WERI-Rb-1 (cell line): ENCODE measurements around the gene NSUN6.

Experiments used
- DNase-seq: peaks from one replicate; pipeline ENCODE4 v3.0.0-alpha.2; 2020
- H3K27ac ChIP-seq: fragments of 250-450 bp; sonication (Bioruptor Pico); 2 replicates; pipeline ENCODE4 v1.5.1; 2020; ENCODE audit warnings: mild to moderate bottlenecking, moderate library complexity
- H3K27me3 ChIP-seq: fragments of 250-450 bp; sonication (Bioruptor Pico); 2 replicates; pipeline ENCODE4 v1.5.1; 2021; ENCODE audit warnings: mild to moderate bottlenecking, low read depth, moderate library complexity; ENCODE audit not compliant: insufficient read depth, severe bottlenecking
- H3K36me3 ChIP-seq: fragments of 250-450 bp; sonication (Bioruptor Pico); 2 replicates; pipeline ENCODE4 v1.5.1; 2020; ENCODE audit warnings: mild to moderate bottlenecking, moderate library complexity
- H3K4me3 ChIP-seq: 2 replicates; pipeline ENCODE4 v1.5.1; 2011; ENCODE audit warnings: low read depth, mild to moderate bottlenecking, control low read depth, low read length
- H3K9me3 ChIP-seq: fragments of 250-450 bp; sonication (Bioruptor Pico); 2 replicates; pipeline ENCODE4 v1.5.1; 2021; ENCODE audit warnings: mild to moderate bottlenecking, moderate library complexity; ENCODE audit not compliant: severe bottlenecking
- TF ChIP-seq, protein P1 (sequence below): IDR thresholded peaks from 2 replicates; pipeline ENCODE4 v1.5.1; 2011; ENCODE audit warnings: low read depth, mild to moderate bottlenecking, control low read depth, inconsistent platforms, low read length

Gene NSUN6

DNA sequence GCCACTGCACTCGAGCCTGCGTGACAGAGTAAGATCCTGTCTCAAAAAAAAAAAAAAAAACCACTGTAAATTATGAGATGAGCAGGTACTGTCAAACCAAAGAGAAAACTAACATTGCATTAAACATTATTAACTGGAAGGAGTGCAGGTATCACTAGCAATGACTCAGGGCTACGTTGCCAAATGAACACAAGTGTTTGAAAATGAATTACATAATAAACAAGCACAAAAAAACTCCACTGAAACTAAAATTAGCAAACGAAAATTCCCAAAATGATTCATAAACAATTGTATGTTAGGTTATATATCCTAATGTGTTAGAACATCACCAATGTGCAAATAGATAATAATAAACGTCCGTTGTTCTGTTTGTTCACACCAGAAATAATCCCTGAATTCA, 42.8 kb downstream of the NSUN6 start:
- TF ChIP-seq, protein P1, sequence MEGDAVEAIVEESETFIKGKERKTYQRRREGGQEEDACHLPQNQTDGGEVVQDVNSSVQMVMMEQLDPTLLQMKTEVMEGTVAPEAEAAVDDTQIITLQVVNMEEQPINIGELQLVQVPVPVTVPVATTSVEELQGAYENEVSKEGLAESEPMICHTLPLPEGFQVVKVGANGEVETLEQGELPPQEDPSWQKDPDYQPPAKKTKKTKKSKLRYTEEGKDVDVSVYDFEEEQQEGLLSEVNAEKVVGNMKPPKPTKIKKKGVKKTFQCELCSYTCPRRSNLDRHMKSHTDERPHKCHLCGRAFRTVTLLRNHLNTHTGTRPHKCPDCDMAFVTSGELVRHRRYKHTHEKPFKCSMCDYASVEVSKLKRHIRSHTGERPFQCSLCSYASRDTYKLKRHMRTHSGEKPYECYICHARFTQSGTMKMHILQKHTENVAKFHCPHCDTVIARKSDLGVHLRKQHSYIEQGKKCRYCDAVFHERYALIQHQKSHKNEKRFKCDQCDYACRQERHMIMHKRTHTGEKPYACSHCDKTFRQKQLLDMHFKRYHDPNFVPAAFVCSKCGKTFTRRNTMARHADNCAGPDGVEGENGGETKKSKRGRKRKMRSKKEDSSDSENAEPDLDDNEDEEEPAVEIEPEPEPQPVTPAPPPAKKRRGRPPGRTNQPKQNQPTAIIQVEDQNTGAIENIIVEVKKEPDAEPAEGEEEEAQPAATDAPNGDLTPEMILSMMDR = no peak
- no peak overlapping the region for H3K27ac ChIP-seq
- no peaks in the 10 kb centered on the region for H3K9me3 ChIP-seq
- H3K4me3 ChIP-seq = no peak overlapping the region
- DNase-seq = no peak
- no peaks in the 10 kb centered on the region for H3K36me3 ChIP-seq
- H3K27me3 ChIP-seq = no peaks in the 10 kb centered on the region

DNA sequence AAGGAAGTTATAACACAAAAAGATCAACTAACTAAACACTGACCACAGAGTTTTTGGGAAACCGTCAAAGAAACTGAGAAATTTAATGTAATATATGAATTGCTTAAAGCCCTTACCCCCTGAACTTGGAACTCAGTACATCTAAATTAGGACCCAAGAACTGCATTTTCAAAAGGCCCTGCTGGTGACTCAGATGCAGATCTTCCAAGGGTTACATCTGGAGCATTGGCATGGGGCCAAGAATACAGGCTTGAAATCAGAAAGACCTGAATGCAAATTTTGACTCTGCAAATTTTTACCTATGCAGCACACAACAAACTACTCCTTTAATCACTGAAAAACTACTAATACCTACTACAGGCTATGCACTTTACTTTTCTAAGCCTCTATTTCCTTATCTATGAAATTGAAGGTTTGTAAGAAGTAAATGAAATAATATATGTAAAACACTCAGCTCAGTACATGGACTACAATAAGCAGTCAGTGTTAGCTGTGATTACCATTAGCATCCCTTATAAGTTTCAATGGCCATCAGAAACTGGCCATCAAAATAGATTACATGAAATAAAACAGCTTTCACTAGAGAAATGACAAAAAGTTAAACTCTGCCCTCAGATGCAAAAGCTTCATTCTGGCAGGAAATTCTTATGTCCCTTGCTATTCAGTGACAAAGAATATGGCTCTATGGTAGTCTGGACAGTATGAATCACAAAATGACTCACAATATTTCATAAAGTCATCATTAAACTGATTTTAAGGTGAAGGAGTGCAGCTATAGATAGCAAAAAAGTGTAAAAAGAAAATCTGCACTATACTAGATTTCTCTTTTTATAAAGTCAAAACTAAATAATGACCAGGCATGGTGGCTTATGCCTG, 43.6 kb downstream of the NSUN6 start:
- TF ChIP-seq, protein P1 = no peak
- Histone ChIP-seq H3K27ac (no peak overlapping the region), H3K27me3 (no peaks in the 10 kb centered on the region), H3K9me3 (no peaks in the 10 kb centered on the region), H3K4me3 (no peak overlapping the region), H3K36me3 (no peaks in the 10 kb centered on the region)
- no peak for DNase-seq

- Histone ChIP-seq H3K27ac (no peak overlapping the region), H3K4me3 (no peak overlapping the region), H3K27me3 (no peaks in the 10 kb centered on the region), H3K36me3 (no peaks in the 10 kb centered on the region), H3K9me3 (no peaks in the 10 kb centered on the region)
- DNase-seq = no peak
- TF ChIP-seq, protein P1 = no peak
These were observed 45.2 kb downstream of the NSUN6 start for GRCh38 chr10:18606051-18606695.

DNA sequence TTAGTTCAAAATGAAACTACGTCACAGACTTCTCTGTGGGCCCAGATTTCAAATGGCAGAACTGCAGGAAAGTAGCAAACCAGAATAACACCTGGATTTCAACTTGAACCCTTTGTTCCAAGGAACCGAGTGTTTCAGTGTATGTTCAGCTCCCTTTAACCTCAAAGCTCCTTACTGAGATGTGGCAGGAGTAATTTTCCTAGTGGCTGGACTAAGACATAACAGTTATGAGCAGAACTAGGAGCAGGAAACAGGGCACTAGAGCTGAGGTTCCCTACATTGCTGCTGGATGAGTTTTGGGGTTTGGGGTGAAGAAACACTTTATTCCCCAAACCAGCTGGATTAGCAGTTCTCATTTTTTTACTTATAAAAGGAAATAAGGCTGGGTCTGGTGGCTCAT, 50.1 kb downstream of the NSUN6 start:
- Histone ChIP-seq H3K36me3 (no peaks in the 10 kb centered on the region), H3K9me3 (no peaks in the 10 kb centered on the region), H3K27me3 (no peaks in the 10 kb centered on the region), H3K27ac (no peak overlapping the region), H3K4me3 (no peak overlapping the region)
- TF ChIP-seq, protein P1 = no peak
- DNase-seq = no peak

DNA sequence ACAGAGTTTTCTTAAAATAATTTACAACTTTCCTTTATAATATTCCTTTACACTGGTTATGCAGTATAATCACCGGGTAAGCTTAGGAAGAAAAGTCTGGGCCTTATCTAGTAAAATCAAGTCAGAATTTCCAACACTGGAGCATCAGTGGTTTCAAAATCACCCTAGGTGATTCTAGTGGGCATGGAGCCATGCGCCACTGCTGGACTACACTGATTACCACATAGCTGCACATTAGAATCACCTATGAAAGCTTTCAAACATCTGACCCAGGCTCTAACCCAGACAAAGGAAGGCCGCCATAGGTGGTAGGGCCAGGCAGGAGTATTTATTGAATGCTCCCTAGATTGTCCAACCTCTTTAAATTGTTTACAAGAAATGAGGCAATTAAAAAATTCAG, 52.0 kb downstream of the NSUN6 start:
- Histone ChIP-seq H3K36me3 (no peaks in the 10 kb centered on the region), H3K27ac (no peak overlapping the region), H3K27me3 (no peaks in the 10 kb centered on the region), H3K4me3 (no peak overlapping the region), H3K9me3 (no peaks in the 10 kb centered on the region)
- TF ChIP-seq, protein P1 = no peak
- no peak for DNase-seq
